Neuronal stem cell (in vitro differentiated cells): ENCODE results near the gene TNFRSF25. TPM values are rescaled to one million over a fixed set of nuclear protein-coding genes. Genes with fewer than 3 reads are reported as not detected.

Source experiments
- DNase-seq: peaks from one replicate; pipeline ENCODE4 v3.0.0-alpha.2; 2013; ENCODE audit warnings: low spot score
- H2AFZ ChIP-seq: one replicate; pipeline ENCODE4 v1.6.1; 2013; ENCODE audit warnings: mild to moderate bottlenecking, low read length, inconsistent platforms
- H2AK5ac ChIP-seq: 2 replicates; pipeline ENCODE4 v1.6.1; 2013; ENCODE audit warnings: low read depth, mild to moderate bottlenecking, inconsistent platforms, low read length, moderate library complexity, mixed read lengths
- H2BK120ac ChIP-seq: 2 replicates; pipeline ENCODE4 v1.6.1; 2013; ENCODE audit warnings: low read depth, mild to moderate bottlenecking, inconsistent platforms, low read length, moderate library complexity, mixed read lengths
- H2BK12ac ChIP-seq: one replicate; pipeline ENCODE4 v1.6.1; 2013; ENCODE audit warnings: low read length, inconsistent platforms
- H2BK15ac ChIP-seq: 2 replicates; pipeline ENCODE4 v1.6.1; 2013; ENCODE audit warnings: mild to moderate bottlenecking, low read length, inconsistent platforms, mixed read lengths
- H2BK5ac ChIP-seq: one replicate; pipeline ENCODE4 v1.6.1; 2013; ENCODE audit warnings: inconsistent platforms, mild to moderate bottlenecking, low read length, moderate library complexity
- H3K14ac ChIP-seq: one replicate; pipeline ENCODE4 v1.6.1; 2013; ENCODE audit warnings: low read length, inconsistent platforms
- H3K18ac ChIP-seq: 2 replicates; pipeline ENCODE4 v1.6.1; 2013; ENCODE audit warnings: low read length, inconsistent platforms
- H3K23ac ChIP-seq: 2 replicates; pipeline ENCODE4 v1.6.1; 2013; ENCODE audit warnings: low read depth, mild to moderate bottlenecking, mixed read lengths, low read length, inconsistent platforms; ENCODE audit not compliant: poor library complexity
- H3K27ac ChIP-seq: replicated peaks from 3 replicates; pipeline ENCODE4 v1.5.1; 2013; ENCODE audit warnings: low read length, inconsistent platforms
- H3K27me3 ChIP-seq, 3 experiments: 2 replicates each; pipeline ENCODE4 v1.6.1; 2013; ENCODE audit warnings: low read length in 3 of 3, mild to moderate bottlenecking in 2 of 3, inconsistent platforms in 1 of 3, low read depth in 1 of 3, mixed read lengths in 1 of 3, moderate library complexity in 1 of 3; ENCODE audit not compliant: control insufficient read depth in 3 of 3, insufficient read depth in 3 of 3
- H3K36me3 ChIP-seq, 2 donors: replicated peaks in 1 of 2; 2 replicates each; pipeline ENCODE4 v1.6.1; 2013; ENCODE audit warnings: low read length in 2 of 2; ENCODE audit not compliant: control insufficient read depth in 2 of 2, insufficient read depth in 2 of 2
- H3K4ac ChIP-seq: 2 replicates; pipeline ENCODE4 v1.6.1; 2013; ENCODE audit warnings: inconsistent platforms, mild to moderate bottlenecking, low read length, moderate library complexity
- H3K4me1 ChIP-seq, 2 donors: 1 replicate in 1 of 2; 2 replicates in 1 of 2; pipeline ENCODE4 v1.6.1; 2013; ENCODE audit warnings: low read length in 2 of 2, low read depth in 1 of 2; ENCODE audit not compliant: control insufficient read depth in 2 of 2, insufficient read depth in 1 of 2
- H3K4me2 ChIP-seq: one replicate; pipeline ENCODE4 v1.6.1; 2013; ENCODE audit warnings: mild to moderate bottlenecking, low read length, inconsistent platforms; ENCODE audit not compliant: insufficient read depth, poor library complexity, severe bottlenecking
- H3K4me3 ChIP-seq, 2 donors: 2 replicates each; pipeline ENCODE4 v1.5.1; 2013; ENCODE audit warnings: low read length in 2 of 2, mild to moderate bottlenecking in 2 of 2, inconsistent platforms in 1 of 2, moderate library complexity in 1 of 2
- H3K79me1 ChIP-seq: one replicate; pipeline ENCODE4 v1.6.1; 2013; ENCODE audit warnings: low read depth, mild to moderate bottlenecking, inconsistent platforms, low read length, moderate library complexity
- H3K9ac ChIP-seq: one replicate; pipeline ENCODE4 v1.6.1; 2013; ENCODE audit warnings: mild to moderate bottlenecking, low read depth, low read length, inconsistent platforms; ENCODE audit not compliant: poor library complexity
- H3K9me3 ChIP-seq, 2 donors: replicated peaks in 1 of 2; 2 replicates each; pipeline versions ENCODE3 to v1.6.1; 2013; ENCODE audit warnings: low read length in 2 of 2, mild to moderate bottlenecking in 2 of 2, inconsistent platforms in 1 of 2, low read depth in 1 of 2, mixed read lengths in 1 of 2, moderate library complexity in 1 of 2; ENCODE audit not compliant: control insufficient read depth in 2 of 2, insufficient read depth in 1 of 2
- H4K8ac ChIP-seq: one replicate; pipeline ENCODE4 v1.6.1; 2013; ENCODE audit warnings: low read depth, mild to moderate bottlenecking, inconsistent platforms, low read length, moderate library complexity
- H4K91ac ChIP-seq: one replicate; pipeline ENCODE4 v1.6.1; 2013; ENCODE audit warnings: low read length, low read depth, mild to moderate bottlenecking, inconsistent platforms; ENCODE audit not compliant: poor library complexity
- WGBS, 2 donors: extraction: QIAGEN DNeasy Blood & Tissue Kit; methylation state at CpG; one replicate each; pipeline ENCODE4 v1.1.7; 2013; ENCODE audit warnings: missing lambda C conversion rate in 2 of 2, mixed read lengths in 1 of 2; ENCODE audit not compliant: insufficient read length in 2 of 2, insufficient replicate concordance in 1 of 2; ENCODE audit errors: extremely low coverage in 2 of 2; 5-methylcytosine and 5-hydroxymethylcytosine counted together
- small RNA-seq: library from polyadenylated mRNA; stranded (forward); fragments of <200 nt; extraction: miRNeasy Mini kit (QIAGEN cat#:217004); gene quantifications from one replicate; pipeline ENCODE3, GENCODE V24; 2013; ENCODE audit not compliant: insufficient read depth

TNFRSF25 gene

GRCh38 chr1:6414881-6415626, 50.9 kb downstream of the TNFRSF25 start:
- Histone ChIP-seq H3K27me3 (peaks cover 20 to 61% (median 54%) of the 10 kb centered on the region in 3 experiments), H3K23ac (no peak overlapping the region), H3K4me1 (peaks cover 5 to 6% of the 10 kb centered on the region in 2 donors), H2AK5ac (no peak overlapping the region), H3K4me3 (no peak overlapping the region), H3K14ac (no peak overlapping the region), H3K18ac (peak overlapping the region; percentile 61), H3K9me3 (peaks cover 0 to 2% of the 10 kb centered on the region in 2 donors), H3K4ac (no peak overlapping the region), H4K91ac (no peak overlapping the region), H2BK12ac (no peak overlapping the region), H3K79me1 (no peaks in the 10 kb centered on the region), H2AFZ (peak overlapping the region; percentile 74), H2BK5ac (no peak overlapping the region), H3K27ac (no peak overlapping the region), H3K36me3 (no peaks in the 10 kb centered on the region), H2BK120ac (no peak overlapping the region), H4K8ac (no peak overlapping the region), H3K9ac (no peak overlapping the region), H2BK15ac (no peak overlapping the region), H3K4me2 (peak overlapping the region; percentile 22)
- no CpG with 5 or more reads among the region's 17 CpGs for WGBS, 2 donors
- no peak for DNase-seq

- H3K27ac ChIP-seq, result no peak overlapping the region
- no peak overlapping the region for H4K91ac ChIP-seq
- peaks cover 3 to 6% of the 10 kb centered on the region in 2 donors for H3K4me1 ChIP-seq
- H2BK15ac ChIP-seq, result no peak overlapping the region
- H3K4ac ChIP-seq, result no peak overlapping the region
- H3K4me2 ChIP-seq, result peak overlapping the region; percentile 22
- H2AK5ac ChIP-seq, result no peak overlapping the region
- H3K14ac ChIP-seq, result no peak overlapping the region
- H4K8ac ChIP-seq, result no peak overlapping the region
- H3K9me3 ChIP-seq, result peaks cover 0 to 2% of the 10 kb centered on the region in 2 donors
- H3K36me3 ChIP-seq, result no peaks in the 10 kb centered on the region
- no peak overlapping the region for H3K23ac ChIP-seq
- no peak overlapping the region for H2BK120ac ChIP-seq
- H3K18ac ChIP-seq, result peak overlapping the region; percentile 67
- H2BK12ac ChIP-seq, result no peak overlapping the region
- H3K4me3 ChIP-seq, result peak overlapping the region in 1 of 2 donors; percentile 53
- DNase-seq, result no peak
- WGBS, 2 donors, result no CpG with 5 or more reads among the region's 15 CpGs
- peak overlapping the region; percentile 74 for H2AFZ ChIP-seq
- no peak overlapping the region for H2BK5ac ChIP-seq
- no peak overlapping the region for H3K9ac ChIP-seq
- no peaks in the 10 kb centered on the region for H3K79me1 ChIP-seq
- H3K27me3 ChIP-seq, result peaks cover 16 to 55% (median 48%) of the 10 kb centered on the region in 3 experiments
Observed at GRCh38 chr1:6414443-6414844, 51.5 kb downstream of the TNFRSF25 start.

- Histone ChIP-seq H3K18ac (no peak overlapping the region), H2BK12ac (no peak overlapping the region), H3K4ac (no peak overlapping the region), H2BK120ac (no peak overlapping the region), H3K4me2 (no peak overlapping the region), H3K23ac (no peak overlapping the region), H3K4me3 (no peak overlapping the region), H2BK15ac (no peak overlapping the region), H3K27me3 (peaks cover 2 to 42% (median 33%) of the 10 kb centered on the region in 3 experiments), H3K27ac (no peak overlapping the region), H3K79me1 (no peaks in the 10 kb centered on the region), H4K91ac (no peak overlapping the region), H2AFZ (no peak overlapping the region), H3K14ac (no peak overlapping the region), H3K9ac (no peak overlapping the region), H3K36me3 (no peaks in the 10 kb centered on the region), H4K8ac (no peak overlapping the region), H2AK5ac (no peak overlapping the region), H3K4me1 (peaks cover 3 to 4% of the 10 kb centered on the region in 2 donors), H3K9me3 (no peaks in the 10 kb centered on the region), H2BK5ac (no peak overlapping the region)
- DNase-seq, result no peak
- no CpG with 5 or more reads among the region's 6 CpGs for WGBS, 2 donors
Observed at GRCh38 chr1:6412896-6413295, 53.1 kb downstream of the TNFRSF25 start.

Small RNA genes within 50 kb of the gene (small RNA-seq; reads per million reads assigned to genes)
- gene MIR4252, result not detected
